C1 segment of cervical spinal cord (tissue), 14 donors: ENCODE data around the gene PITX2.

ENCODE experiments used
- DNase-seq, 14 donors: peaks; one replicate each; lab custom pipeline; 2025; lab: John Stamatoyannopoulos, UW

PITX2 gene

DNA sequence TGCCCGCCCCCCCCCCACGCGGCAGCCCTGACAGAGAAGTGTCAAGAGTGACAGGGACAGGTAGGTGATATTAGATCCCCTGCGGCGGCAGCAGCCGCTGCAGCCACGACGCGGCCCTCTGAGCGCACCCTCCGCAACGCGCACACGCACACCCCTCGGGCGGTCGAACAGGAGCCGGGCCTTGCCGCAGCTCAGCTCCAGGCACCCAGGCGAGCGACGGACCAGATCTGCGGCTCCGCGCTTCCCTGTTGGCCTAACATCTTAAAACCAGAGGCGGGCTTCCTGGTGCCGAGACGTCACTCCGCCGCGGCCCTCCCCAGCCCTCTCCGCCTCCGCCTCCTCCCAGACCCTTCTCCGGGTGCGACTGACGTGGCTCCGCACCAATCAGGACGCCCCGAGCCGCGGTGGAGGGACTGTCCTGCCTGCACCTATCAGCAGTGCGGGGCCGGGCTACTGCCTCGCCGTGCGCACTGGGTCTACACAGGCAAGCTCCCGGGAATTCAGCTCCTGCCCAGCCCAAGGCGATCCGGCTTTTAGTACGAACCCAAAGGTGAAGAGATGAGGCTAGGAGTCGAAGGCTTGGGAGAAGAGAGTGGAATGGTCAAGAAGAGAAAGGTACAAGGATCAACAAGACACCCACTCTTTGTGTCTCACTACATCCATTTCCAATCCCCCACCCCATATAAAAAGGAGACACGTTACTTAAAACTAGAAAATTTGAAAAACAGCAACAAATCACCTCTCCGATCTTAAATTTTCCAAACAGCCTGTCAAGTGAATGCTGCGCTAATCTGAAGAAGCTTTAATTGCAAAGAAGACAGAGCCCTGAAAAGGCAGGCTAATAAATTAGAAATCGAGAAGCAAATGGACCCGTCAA is at the start of gene PITX2:
TSS of gene PITX2 (minus strand) at position 237 of the 877 bp plus-strand sequence. CDS start 617 bp downstream, outside the sequence.
- DNase-seq = no peak

DNA sequence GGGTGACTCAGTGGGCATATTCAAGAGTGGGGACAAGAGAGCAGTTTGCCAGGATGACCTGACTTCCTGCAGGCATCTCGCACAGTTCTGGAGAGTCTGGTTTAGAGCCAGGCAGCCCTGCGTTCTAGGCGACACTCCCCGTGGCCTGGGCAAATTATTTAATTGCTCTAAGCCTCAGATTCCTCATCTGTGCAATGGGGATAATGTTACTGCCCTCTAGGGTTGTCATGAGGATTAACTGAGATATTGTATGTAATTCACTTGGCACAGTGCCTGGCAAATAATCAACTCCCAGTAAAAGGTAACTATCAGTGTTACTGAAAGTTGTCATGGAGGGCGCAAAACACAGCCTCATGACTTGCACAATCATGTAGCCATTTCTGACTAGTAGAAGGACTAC is 48.8 kb upstream of the PITX2 start:
- DNase-seq = no peak

DNA sequence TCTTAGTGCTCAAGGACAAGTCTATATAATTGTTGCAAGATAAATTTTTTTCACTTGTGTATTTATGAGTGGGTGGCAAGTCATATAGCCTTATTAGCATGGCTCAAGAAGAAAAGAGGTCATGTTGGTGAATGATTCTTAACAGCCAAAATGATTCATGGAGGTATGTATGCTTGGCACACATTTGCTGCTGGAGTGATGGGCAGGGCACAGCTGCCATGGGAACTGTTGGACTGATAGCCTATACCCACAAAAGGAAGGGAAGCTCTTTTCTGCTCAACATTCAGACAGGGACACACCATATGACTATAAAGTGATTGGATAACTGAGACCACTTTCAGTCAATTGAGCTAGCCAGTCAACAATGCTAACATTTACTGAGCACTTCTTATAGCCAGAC is 46.8 kb upstream of the PITX2 start:
- no peak for DNase-seq

DNA sequence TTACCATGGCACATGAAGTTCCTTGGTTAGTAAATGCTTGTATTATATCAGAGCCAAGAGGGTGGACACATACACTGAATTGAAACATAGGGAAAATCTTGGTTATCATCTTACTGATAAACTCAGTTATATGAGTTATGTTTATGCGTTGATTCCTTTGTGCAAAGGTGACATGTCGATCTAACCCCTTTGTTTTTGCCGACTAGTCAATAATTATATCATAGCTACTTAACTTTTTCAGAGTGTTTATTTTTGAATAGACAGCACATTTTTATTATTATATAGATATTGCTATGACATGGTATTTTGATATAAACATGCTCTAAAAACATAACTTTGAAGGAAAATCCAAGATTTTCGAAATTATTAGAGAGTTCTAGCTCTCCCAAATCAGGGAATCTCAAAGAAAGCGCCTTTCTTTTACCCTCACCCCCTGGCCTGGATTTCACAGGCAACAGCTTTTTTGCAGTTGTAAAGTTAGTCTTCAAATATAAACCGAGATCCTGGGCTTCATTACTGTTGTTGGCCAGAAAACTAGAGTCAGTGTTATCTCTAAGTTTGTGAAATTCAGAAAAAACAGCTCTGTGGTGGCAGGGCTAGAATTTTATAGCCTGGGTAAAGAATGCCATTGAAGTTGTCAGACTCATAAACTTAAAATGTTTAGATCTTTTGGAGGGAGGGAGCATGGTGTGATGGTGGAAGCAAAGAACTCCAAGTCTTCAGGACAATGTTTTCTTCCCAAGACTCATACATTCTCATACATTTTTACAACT is 45.8 kb upstream of the PITX2 start:
- no peak for DNase-seq

DNA sequence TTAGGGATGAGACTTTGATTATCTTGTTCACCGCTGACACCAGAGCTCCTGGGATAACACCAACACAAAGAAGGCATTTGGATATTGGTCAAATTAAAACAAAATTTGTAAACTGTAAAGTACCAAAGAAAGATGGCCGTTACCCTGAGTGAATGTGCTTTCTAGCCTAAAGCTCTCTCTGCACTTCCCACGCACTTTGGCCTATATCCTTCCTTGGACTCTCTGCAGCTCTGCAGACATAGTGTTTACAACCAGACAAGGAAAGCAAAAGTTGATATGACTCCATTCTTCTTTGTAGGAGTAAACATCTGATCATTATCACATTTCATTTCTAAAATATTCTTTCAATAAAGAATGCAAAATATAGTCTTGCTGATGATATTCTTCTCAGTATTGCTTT is 44.8 kb upstream of the PITX2 start:
- DNase-seq = no peak

DNA sequence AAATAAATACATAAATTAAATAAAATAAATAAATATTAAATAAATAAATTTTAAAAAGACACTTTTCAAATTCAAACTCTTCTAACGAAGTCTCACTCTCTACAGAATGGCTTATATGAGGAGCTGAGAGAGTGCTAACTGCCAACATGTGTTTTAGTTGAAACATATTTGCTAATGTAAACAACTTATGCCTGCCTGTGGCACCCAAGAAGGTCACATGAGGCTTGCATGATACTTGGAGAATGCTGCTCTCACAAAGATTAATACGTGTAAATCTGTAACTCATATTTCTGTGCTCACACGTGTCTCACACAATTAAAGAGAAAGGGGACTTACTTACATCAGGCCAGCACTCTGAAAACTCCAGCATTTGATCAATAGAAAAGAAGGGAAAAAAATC is 43.2 kb upstream of the PITX2 start:
- DNase-seq = no peak

DNA sequence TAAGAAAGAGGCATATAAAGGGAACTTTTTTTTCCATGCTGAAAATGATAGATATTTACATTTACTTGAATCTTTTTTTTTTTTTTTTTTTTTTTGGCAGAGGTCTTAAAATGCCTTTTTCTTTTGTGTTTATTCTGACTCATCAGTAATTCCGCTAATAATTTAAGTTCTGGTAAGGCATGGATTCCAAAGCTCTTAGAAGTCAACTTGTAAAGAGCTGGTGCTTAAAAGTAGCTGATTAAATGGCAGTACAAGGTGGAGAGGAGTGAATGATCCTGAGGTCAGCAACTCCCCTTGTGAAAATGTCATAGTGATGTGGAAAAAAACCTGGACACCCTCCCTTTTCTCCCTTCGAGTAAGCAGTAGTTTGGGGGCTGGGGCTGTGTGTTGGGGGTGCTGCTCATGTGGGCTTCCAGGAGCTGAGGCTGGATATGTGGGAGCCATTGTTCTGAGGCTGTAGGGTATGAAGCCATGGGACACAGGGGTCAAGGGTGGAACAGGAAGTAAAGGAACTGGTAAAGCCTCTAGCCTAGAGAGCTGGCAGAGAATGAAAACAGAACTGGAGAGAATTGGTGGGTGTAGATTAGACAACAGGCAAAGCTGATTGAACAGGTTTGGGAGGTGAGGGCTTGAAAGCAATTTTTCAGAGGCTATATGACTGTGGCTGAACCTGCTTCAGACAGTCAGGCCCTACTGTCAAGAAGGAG is 41.0 kb upstream of the PITX2 start:
- DNase-seq = no peak

DNA sequence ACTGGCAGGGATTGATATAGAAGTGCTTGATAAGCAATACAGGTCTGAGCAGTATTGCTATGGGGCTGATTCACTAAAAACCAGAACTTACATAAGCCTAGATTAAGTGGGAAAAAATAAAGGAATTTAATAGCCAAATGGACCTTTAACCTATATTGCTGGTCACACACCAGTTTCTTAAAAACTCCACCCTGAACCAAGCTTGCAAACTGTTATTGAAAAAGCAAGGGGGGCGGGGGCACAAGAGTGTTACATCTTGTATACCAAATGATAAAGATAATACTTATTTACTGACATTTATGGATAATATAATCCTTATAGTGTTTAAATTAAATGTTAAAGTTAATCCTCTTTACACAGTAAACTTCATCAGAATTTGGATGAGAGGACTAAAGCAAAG is 40.3 kb upstream of the PITX2 start:
- no peak for DNase-seq

DNA sequence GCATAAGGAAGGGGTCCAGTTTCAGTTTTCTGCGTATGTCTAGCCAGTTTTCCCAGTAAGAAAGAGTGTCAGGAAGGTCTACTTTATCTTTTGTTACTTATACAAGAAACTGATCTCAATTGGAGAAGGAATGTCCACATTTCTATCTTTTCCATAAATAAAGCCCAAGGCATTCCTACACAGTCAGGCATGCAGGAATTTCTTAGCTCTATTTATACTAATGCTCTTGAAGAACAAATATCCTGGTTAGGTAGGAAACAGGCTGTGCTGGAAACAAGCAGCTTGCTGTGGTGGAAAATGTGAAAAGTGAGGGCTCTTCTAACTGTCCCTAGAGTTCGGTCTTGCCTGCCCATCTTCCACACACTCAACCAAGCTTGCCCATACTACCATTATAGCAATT is 37.9 kb upstream of the PITX2 start:
- DNase-seq = no peak

DNA sequence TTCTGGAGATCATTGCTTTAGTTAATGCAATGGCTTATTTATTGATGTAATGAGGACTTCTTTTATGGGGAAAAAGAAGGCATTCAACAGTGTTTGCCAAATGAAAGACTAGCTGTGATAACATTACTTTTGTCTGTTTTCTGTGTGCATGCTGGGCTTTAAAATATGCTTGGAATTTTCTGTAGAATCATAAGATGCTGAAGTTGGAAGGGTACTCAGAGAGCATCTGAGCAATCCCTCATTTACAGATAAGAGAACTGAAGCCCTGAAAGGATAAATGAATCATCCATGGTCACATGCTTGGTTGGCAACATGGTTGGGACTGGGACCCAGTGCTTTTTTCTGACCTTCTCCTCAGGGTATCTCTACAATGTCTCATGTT is 31.4 kb upstream of the PITX2 start:
- no peak for DNase-seq

DNA sequence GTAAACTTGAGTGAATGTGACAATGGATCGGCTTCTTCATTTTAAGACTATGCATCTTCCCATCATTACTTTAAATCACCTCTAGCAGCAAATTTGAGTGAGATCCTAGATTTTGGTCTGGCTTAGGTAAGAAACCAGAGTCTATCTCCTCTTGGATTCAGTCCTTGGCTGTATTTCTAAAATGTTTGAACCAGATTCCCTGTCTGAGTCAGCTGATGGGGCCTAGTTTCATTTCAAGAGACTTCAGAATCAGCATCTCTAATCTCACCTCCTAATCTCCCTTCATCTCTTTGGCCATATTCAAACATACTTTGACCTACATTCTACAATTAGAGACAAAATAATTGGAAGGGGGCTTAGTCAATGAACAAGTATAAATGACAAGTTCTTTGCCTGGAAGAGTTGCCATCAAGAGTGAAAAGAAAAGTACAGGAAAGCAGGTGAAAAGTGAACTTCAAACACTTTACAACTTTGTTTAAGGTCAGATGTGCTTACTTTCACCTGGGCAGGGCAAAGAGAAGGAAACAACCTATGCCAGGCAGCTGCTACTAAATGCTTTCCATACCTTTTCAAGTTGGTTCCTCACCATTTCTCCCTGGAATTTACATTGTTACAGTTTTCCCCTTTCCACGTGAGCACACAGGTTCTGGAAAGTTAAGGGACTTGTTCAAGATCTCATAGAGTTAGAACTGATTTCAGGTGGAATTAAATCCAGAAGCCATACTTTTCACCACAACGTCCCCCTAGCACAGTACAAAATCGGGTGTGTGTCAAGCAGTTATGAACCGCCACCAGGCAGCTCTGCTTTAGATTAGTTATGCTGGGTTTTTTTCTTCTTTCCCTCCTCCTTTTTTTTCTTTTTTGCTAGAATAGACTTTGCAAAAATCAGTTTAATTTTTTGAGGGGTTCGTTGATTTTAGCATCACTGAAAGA is 30.7 kb upstream of the PITX2 start:
- no peak for DNase-seq

DNA sequence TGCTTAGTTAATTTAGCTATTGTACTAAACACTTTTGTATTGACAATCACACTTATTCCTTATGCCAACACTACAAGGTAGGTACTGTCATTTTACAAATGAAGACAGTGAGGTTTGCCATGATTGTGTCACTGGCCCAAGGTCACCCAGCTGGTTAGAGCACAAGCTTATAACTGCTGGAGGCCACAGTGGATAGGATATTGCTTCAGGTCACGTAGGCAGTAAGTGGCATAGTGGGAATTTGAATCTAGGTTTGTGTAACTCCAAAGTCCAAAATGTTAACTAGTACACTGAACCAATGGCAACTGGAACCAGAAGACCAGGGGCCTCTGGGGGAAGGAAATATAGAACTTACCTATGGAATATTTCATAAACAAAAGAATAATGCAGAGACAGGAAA is 21.1 kb upstream of the PITX2 start:
- no peak for DNase-seq

DNA sequence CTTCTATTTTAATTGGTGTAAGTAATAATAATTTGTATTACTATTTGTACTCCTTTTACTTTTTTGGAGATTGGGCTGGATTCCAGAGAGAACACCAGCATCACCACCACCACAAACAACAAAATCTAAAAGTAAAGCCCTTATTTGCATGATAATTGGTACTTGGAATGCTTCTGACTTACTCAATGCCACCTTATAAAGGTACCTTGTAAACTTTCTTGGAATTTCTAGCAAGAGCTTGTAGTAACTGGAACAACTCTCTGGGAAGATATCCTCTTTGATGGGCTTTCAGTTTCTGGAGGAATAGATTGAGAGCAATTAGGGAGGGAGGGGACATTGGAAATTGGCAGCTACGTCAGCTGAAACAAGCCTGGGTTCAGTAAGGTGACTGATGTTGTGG is 20.2 kb upstream of the PITX2 start:
- no peak for DNase-seq

DNA sequence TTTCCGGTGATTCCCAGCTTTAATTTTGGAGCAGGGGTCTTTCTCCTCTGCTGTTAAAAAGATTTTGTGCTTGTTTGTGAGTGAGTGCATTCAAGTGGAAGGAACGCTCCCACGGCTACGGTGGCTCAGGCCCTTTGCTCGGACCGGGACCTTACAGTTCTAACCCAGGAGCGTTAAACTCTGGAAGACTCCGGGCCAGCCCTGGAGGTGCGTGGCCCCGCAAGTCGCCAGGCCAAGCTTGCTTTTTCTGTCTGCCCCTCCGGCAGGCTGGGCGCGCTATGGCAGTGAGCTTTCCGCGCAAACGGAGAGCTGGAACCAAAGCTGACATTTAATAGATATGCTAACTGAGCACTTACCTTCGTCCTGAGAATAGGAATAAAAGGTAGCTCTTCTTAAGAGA is 18.3 kb upstream of the PITX2 start:
- no peak for DNase-seq

DNA sequence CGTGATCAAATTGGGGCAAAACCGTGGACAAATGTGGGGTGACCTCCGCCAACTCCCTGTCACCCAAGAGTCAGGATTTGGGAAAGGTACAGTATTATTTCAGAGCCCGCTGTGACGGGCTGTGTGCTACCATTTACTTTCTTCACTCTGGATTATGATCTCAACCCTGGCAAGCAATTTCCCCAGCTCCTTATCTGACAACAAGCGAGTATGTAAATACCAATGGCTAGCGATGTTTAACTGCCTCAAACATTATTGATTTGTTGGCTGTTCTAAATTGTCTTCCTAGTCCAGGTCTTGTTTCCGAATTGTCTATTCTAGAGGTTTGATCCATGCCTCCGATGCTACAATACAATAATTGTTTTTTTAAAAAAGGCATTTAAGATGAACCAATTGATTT is 17.7 kb upstream of the PITX2 start:
- no peak for DNase-seq

DNA sequence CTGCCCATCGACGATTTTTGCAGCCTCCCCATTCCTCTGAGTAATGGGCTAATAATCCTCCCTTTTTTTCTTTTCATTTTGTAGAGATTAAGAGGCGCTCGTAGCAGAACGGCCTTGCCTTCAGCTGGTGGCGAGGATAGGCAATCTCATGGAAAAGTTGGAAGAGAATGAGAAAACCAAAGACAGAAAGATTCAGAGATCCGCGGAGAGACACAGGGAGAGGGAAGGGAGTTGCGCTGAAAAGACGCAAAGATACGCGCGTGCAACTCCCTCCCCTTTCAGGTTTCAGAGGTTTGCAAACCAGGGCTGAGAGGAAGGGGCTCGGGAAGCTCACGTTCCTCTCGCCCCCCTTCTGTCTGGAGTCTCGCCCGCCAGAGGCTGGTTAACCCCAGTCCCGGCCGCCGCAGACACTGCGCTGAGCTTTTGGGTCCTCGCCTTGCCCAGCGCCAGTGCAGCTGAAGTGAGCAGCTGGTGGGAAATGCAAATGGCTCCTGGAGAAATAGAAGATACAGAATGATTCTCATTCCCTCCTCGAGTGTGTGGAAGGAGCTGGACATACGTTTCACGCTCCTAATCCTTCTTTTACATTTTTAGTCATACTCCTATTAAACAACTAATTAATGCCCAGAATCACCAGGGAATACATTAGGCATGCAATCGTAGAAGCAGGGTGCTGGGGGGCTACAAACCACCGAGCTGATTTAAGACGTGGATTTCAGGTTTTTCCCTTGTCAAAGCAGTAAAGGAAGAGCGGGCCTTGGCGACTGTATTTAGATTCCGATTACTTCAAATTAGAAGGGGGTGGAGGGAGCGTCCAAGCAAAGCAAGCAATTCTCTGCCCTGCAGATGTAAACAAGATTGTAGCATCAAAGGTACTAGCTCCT is 16.6 kb upstream of the PITX2 start:
- DNase-seq = no peak

DNA sequence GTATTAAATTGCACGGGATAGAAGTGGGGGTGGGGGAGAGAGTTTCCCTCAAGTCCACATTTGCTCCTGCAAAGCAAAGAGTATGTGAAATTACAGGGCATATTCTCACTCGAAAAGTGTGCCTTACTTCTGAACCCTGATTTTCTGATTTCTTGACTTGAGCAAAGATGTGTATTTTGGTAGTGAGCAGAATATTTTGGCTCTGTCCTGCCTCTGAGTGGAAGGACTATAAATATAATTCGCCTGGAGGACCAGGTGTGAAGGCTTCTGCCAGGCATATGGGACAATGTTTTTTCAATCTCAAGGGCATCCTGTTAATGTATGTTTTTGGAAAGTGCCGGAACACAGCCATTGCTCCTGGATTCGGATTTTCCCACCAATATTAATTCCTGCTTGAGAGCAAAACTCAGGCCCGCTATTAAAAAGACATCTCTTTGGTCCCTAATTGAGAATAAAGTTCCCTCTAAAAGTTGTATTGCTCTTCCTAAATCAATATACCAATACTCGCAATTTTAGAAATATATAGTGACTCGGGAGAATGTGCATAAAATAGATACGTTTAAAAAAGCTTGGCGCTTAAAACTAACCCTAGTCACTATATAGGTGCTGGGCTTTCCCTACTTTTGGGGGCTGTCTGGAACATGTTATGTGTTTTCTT is 15.3 kb upstream of the PITX2 start:
- DNase-seq = no peak

DNA sequence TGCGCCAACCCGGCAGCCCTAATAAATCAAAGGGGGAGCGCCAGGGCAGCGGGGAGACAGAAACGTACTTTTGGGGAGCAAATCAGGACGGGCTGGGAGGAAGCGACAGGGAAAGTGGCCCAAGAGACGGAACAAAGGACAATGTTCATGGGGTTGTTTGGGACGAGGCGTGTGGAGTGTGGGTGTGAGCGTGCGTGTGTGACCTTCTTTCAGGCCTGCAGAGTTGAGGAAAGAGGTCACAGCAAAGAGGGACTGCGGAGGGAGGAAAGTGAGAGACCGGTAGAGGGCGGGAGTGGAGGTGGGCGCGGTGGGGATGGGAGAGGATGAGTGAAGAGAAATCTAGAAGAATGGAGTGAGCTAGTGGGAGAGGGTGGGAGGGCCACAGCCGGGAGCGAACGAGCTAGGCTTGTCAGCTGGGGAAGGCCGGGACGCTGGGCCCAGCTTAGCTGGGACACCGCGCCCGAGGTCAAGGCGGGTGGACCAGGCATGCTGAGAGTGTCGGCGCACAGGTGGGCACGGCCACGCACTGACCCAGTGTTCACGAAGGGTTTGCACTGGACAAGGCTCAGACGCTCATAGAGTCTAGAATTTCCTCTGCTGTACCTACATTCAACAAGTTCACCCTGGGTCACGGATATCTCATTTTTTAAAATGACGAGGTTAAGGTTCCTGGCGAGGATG is 14.7 kb upstream of the PITX2 start:
- DNase-seq = no peak
